Measurements from ENCODE around the gene CDH13. TPM values are rescaled to one million over a fixed set of nuclear protein-coding genes. Genes with fewer than 3 reads are reported as not detected.

CDH13 gene
- total and polyA plus RNA-seq, 2 of the 8 experiments (the other 6 are each of a cell fraction or from before 2014, with no cell fraction given): 2.3 to 2.4 TPM

GRCh38 chr16:83037884-83038283 is 411.1 kb downstream of the CDH13 start:
- Histone ChIP-seq H4K20me1 (replicated peaks in 1 of 2; ENCODE audit: control insufficient read depth in 1 of 2, insufficient read depth in 2 of 2, low read length in 2 of 2) (no peaks in the 10 kb centered on the region), H3K23me2 (ENCODE audit: low read depth, low read length) (no peaks in the 10 kb centered on the region), H3K18ac (ENCODE audit: extremely low read depth, low read length) (no peak overlapping the region), H3K4me2 (ENCODE audit: insufficient read depth in 1 of 2, low read depth in 2 of 2, low read length in 2 of 2) (no peak overlapping the region), H3K23ac (ENCODE audit: insufficient read length) (no peak overlapping the region), H4K8ac (ENCODE audit: extremely low read depth, insufficient read depth, low read length) (no peak overlapping the region), H3K27ac (ENCODE audit: low read depth, low read length) (no peak overlapping the region), H2AK5ac (ENCODE audit: low read depth, low read length) (no peak overlapping the region), H4K91ac (replicated peaks; ENCODE audit: insufficient read length, low read length) (no peak overlapping the region), H4K5ac (ENCODE audit: insufficient read length, low read depth, low read length) (no peak overlapping the region), H3K4ac (replicated peaks; ENCODE audit: insufficient read length, low read depth, low read length) (no peak overlapping the region), H3K56ac (replicated peaks; ENCODE audit: insufficient read length, low read depth, low read length) (no peak overlapping the region), H3K4me3 (ENCODE audit: extremely low read depth in 1 of 4, insufficient read depth in 2 of 4, low read depth in 3 of 4, low read length in 4 of 4) (no peak overlapping the region), H3K79me2 (ENCODE audit: control insufficient read depth in 1 of 2, insufficient read depth in 2 of 2, low read length in 2 of 2) (no peaks in the 10 kb centered on the region), H2BK120ac (replicated peaks; ENCODE audit: low read depth, low read length) (no peak overlapping the region), H2BK12ac (ENCODE audit: low read depth, low read length) (no peak overlapping the region), H3K27me3 (replicated peaks in 1 of 4; ENCODE audit: control insufficient read depth in 3 of 4, extremely low read depth in 1 of 4, insufficient read depth in 3 of 4, low read length in 3 of 4) (no peaks in the 10 kb centered on the region), H2BK15ac (ENCODE audit: low read length) (no peak overlapping the region), H3K4me1 (replicated peaks in 1 of 4; ENCODE audit: control insufficient read depth in 3 of 4, insufficient read depth in 4 of 4, low read length in 3 of 4) (no peaks in the 10 kb centered on the region), H3K36me3 (ENCODE audit: control insufficient read depth in 2 of 4, insufficient read depth in 4 of 4, low read length in 3 of 4) (no peaks in the 10 kb centered on the region), H2BK20ac (ENCODE audit: low read length) (no peak overlapping the region), H3K9ac (replicated peaks in 1 of 4; ENCODE audit: extremely low read depth in 1 of 4, low read depth in 3 of 4, low read length in 3 of 4) (no peak overlapping the region), H3K79me1 (ENCODE audit: low read depth, low read length) (no peaks in the 10 kb centered on the region), H3K9me3 (ENCODE audit: insufficient read depth in 2 of 2, low read depth in 1 of 2, low read length in 1 of 2) (0 out of 4 replicates have a peak, but pooled peaks cover 0 to 3% of the 10 kb centered on the region in 2 experiments), H3K14ac (ENCODE audit: insufficient read length) (no peak overlapping the region), H2AFZ (ENCODE audit: low read length) (no peak overlapping the region), H2BK5ac (ENCODE audit: low read depth, low read length) (no peak overlapping the region)
- WGBS, 2 experiments (ENCODE audit: extremely low coverage in 1 of 2, insufficient coverage in 1 of 2, insufficient read length in 1 of 2, insufficient replicate concordance in 2 of 2, low coverage in 1 of 2, low lambda C conversion rate in 2 of 2, missing lambda C conversion rate in 1 of 2): 95% methylated on average over 2 of the region's 2 CpGs; no CpG with 5 or more reads in 1 of the 2 experiments
- DNase-seq (ENCODE audit: low read depth in 1 of 2, low spot score in 2 of 2): no peak
- no peak for TF ChIP-seq TAF1 (IDR thresholded peaks at IDR 0.05; ENCODE audit: low read depth, low read length)
- TF ChIP-seq RXRA (IDR thresholded peaks at IDR 0.05; ENCODE audit: insufficient read depth, low read depth, low read length): no peak
- TF ChIP-seq SRF (IDR thresholded peaks at IDR 0.05; ENCODE audit: low read depth, low read length): no peak
- no peak for TF ChIP-seq PHF8 (conservative IDR thresholded peaks at IDR 0.05; ENCODE audit: low read depth, low read length)
- no peak for TF ChIP-seq NRF1 (IDR thresholded peaks at IDR 0.05; ENCODE audit: low read depth, low read length)
- no peak for TF ChIP-seq KDM5A (IDR thresholded peaks at IDR 0.05; ENCODE audit: low read length)
- TF ChIP-seq RNF2 (IDR thresholded peaks at IDR 0.05; ENCODE audit: borderline replicate concordance, low read depth, low read length, missing control alignments, poor library complexity, severe bottlenecking): no peak
- TF ChIP-seq YY1 (IDR thresholded peaks at IDR 0.05; ENCODE audit: low read depth, low read length): no peak
- TF ChIP-seq EGR1 (IDR thresholded peaks at IDR 0.05; ENCODE audit: borderline replicate concordance, low read depth, low read length): no peak
- no peak for TF ChIP-seq EP300 (IDR thresholded peaks at IDR 0.05; ENCODE audit: borderline replicate concordance in 1 of 2, low read depth in 2 of 2, low read length in 2 of 2)
- no peak for TF ChIP-seq USF2 (IDR thresholded peaks at IDR 0.05; ENCODE audit: low read length)
- TF ChIP-seq SIX5 (IDR thresholded peaks at IDR 0.05; ENCODE audit: low read depth, low read length): no peak
- TF ChIP-seq TEAD4 (IDR thresholded peaks at IDR 0.05; ENCODE audit: low read depth, low read length): no peak
- TF ChIP-seq JUN (IDR thresholded peaks at IDR 0.05; ENCODE audit: low read depth, low read length): no peak
- ChIA-PET POLR2A (ENCODE audit: partially characterized antibody) (no interaction called here), CTCF (ENCODE audit: partially characterized antibody) (no interaction called here)
- no peak for FAIRE-seq
